Measurements from ENCODE around the gene PRKG1. TPM values are rescaled to one million over a fixed set of nuclear protein-coding genes. Genes with fewer than 3 reads are reported as not detected.

PRKG1 gene
- total and polyA plus RNA-seq, 2 of the 8 experiments (the other 6 are each of a cell fraction or from before 2014, with no cell fraction given), result 4.2 to 15.2 TPM

DNA sequence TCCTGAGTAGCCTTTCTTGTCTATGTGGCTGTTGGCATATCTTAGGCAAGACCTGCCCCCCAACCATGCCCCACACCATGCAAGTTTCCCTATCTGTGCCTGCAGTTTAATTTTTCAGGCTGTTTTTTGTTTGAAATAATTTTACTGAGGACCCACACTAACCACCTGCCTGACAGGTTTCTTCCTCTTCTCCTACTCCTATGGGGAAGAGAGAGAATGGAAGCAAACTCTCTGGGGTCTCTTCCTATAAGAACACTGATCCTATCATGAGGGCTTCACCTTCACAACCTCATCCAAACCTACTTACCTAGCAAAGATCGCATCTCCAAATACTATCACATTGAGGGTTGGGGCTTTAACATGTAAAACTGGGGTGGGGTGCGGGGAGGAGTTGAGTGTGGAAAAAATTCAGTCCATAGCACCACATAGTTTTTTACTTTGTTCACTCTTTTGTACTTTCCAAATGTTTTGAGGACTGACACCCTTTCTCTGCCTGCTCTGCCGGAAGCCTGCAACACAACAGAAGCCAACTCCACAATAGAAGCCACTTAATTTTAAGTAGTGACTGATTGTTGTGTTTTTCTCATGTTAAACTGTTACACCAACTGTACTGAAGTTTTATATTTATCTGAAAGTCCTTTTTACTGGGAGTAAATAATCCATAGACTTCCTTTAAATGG is 692.3 kb downstream of the PRKG1 start:
- no peaks in the 10 kb centered on the region; a peak in 1 of 8 replicates for H3K36me3 ChIP-seq (ENCODE audit: control insufficient read depth in 2 of 4, insufficient read depth in 4 of 4, low read length in 3 of 4)
- H3K27ac ChIP-seq (ENCODE audit: low read depth, low read length), result no peak overlapping the region
- H2BK20ac ChIP-seq (ENCODE audit: low read length), result no peak overlapping the region
- no peaks in the 10 kb centered on the region for H3K23me2 ChIP-seq (ENCODE audit: low read depth, low read length)
- H3K9ac ChIP-seq (replicated peaks in 1 of 4; ENCODE audit: extremely low read depth in 1 of 4, low read depth in 3 of 4, low read length in 3 of 4), result no peak overlapping the region
- no peak for FAIRE-seq
- no peak overlapping the region for H3K4me2 ChIP-seq (ENCODE audit: insufficient read depth in 1 of 2, low read depth in 2 of 2, low read length in 2 of 2)
- H3K18ac ChIP-seq (ENCODE audit: extremely low read depth, low read length), result no peak overlapping the region
- CTCF ChIA-PET (ENCODE audit: partially characterized antibody), result interaction anchor here (2.0 kb wide), 1 partner anchor 449 kb away, joined by 5 read pairs; no protein-coding TSS in a partner anchor
- H3K27me3 ChIP-seq (replicated peaks in 1 of 4; ENCODE audit: control insufficient read depth in 3 of 4, extremely low read depth in 1 of 4, insufficient read depth in 3 of 4, low read length in 3 of 4), result peaks cover 0 to 1% (median 0%) of the 10 kb centered on the region in 4 experiments; a peak in 1 of 7 replicates
- no peak overlapping the region for H3K56ac ChIP-seq (replicated peaks; ENCODE audit: insufficient read length, low read depth, low read length)
- 88% methylated on average over 3 of the region's 3 CpGs; no CpG with 5 or more reads in 1 of the 2 experiments for WGBS, 2 experiments (ENCODE audit: extremely low coverage in 1 of 2, insufficient coverage in 1 of 2, insufficient read length in 1 of 2, insufficient replicate concordance in 2 of 2, low coverage in 1 of 2, low lambda C conversion rate in 2 of 2, missing lambda C conversion rate in 1 of 2)
- no peak overlapping the region for H4K8ac ChIP-seq (ENCODE audit: extremely low read depth, insufficient read depth, low read length)
- H2BK5ac ChIP-seq (ENCODE audit: low read depth, low read length), result no peak overlapping the region
- no peaks in the 10 kb centered on the region for H4K20me1 ChIP-seq (replicated peaks in 1 of 2; ENCODE audit: control insufficient read depth in 1 of 2, insufficient read depth in 2 of 2, low read length in 2 of 2)
- no peak overlapping the region for H2BK12ac ChIP-seq (ENCODE audit: low read depth, low read length)
- no peak for DNase-seq (ENCODE audit: low read depth in 1 of 2, low spot score in 2 of 2)
- no peak overlapping the region for H3K14ac ChIP-seq (ENCODE audit: insufficient read length)
- H3K4me1 ChIP-seq (replicated peaks in 1 of 4; ENCODE audit: control insufficient read depth in 3 of 4, insufficient read depth in 4 of 4, low read length in 3 of 4), result peaks cover 0 to 2% (median 0%) of the 10 kb centered on the region in 4 experiments; a peak in 1 of 7 replicates
- no peak overlapping the region for H2BK15ac ChIP-seq (ENCODE audit: low read length)
- H3K79me1 ChIP-seq (ENCODE audit: low read depth, low read length), result no peaks in the 10 kb centered on the region
- no peak overlapping the region for H4K91ac ChIP-seq (replicated peaks; ENCODE audit: insufficient read length, low read length)
- no peaks in the 10 kb centered on the region for H3K79me2 ChIP-seq (ENCODE audit: control insufficient read depth in 1 of 2, insufficient read depth in 2 of 2, low read length in 2 of 2)
- no peak overlapping the region for H3K4ac ChIP-seq (replicated peaks; ENCODE audit: insufficient read length, low read depth, low read length)
- H2AFZ ChIP-seq (ENCODE audit: low read length), result no peak overlapping the region
- no peak overlapping the region for H2BK120ac ChIP-seq (replicated peaks; ENCODE audit: low read depth, low read length)
- 0 out of 4 replicates have a peak, but pooled peaks cover 0 to 7% of the 10 kb centered on the region in 2 experiments for H3K9me3 ChIP-seq (ENCODE audit: insufficient read depth in 2 of 2, low read depth in 1 of 2, low read length in 1 of 2)
- POLR2A ChIA-PET (ENCODE audit: partially characterized antibody), result no interaction called here
- H3K23ac ChIP-seq (ENCODE audit: insufficient read length), result no peak overlapping the region
- no peak overlapping the region for H2AK5ac ChIP-seq (ENCODE audit: low read depth, low read length)
- TF ChIP-seq RAD21 (IDR thresholded peaks at IDR 0.05 in 1 of 2, conservative IDR thresholded peaks at IDR 0.05 in 1 of 2; ENCODE audit: low read depth in 2 of 2, low read length in 2 of 2), result no peak
- peak; percentile 72 for TF ChIP-seq NANOG (IDR thresholded peaks at IDR 0.05; ENCODE audit: insufficient read depth, low read depth, low read length, poor library complexity, severe bottlenecking)
- no peak overlapping the region for H3K4me3 ChIP-seq (ENCODE audit: extremely low read depth in 1 of 4, insufficient read depth in 2 of 4, low read depth in 3 of 4, low read length in 4 of 4)
- H4K5ac ChIP-seq (ENCODE audit: insufficient read length, low read depth, low read length), result no peak overlapping the region

Measured in H1 (cell line).